GM06990 (cell line): Measurements from ENCODE around the gene IFNB1.

Source experiments
- DNase-seq: peaks from one replicate; pipeline ENCODE4 v3.0.0-alpha.2; 2011; ENCODE audit not compliant: insufficient read length; ENCODE audit errors: extremely low read depth
- H3K27me3 ChIP-seq: replicated peaks from 2 replicates; pipeline ENCODE4 v1.6.0; 2011; ENCODE audit warnings: low read length; ENCODE audit not compliant: control insufficient read depth, insufficient read depth
- H3K36me3 ChIP-seq: 2 replicates; pipeline ENCODE4 v1.5.1; 2011; ENCODE audit warnings: low read length; ENCODE audit not compliant: control insufficient read depth, insufficient read depth
- H3K4me3 ChIP-seq: replicated peaks from 2 replicates; pipeline ENCODE4 v1.5.1; 2011; ENCODE audit warnings: low read depth, mild to moderate bottlenecking, control low read depth, low read length
- CTCF ChIP-seq: IDR thresholded peaks from 2 replicates; pipeline ENCODE4 v1.5.1; 2011; ENCODE audit warnings: low read length, control low read depth, mild to moderate bottlenecking, inconsistent platforms; ENCODE audit not compliant: insufficient read depth, poor library complexity, severe bottlenecking

Gene IFNB1

DNA sequence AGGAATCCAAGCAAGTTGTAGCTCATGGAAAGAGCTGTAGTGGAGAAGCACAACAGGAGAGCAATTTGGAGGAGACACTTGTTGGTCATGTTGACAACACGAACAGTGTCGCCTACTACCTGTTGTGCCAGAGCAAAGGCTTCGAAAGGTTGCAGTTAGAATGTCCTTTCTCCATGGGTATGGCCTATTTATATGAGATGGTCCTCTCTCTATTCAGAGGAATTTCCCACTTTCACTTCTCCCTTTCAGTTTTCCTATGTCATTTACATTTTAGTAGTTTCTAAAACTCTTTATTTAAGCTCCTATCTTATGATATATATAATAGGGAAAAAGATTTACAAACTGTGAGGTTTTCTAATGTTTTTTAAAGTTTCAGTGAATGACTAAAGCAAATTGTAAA is at the start of gene IFNB1:
TSS of gene IFNB1 (minus strand) at position 162 of the 400 bp plus-strand sequence. CDS start at position 89, 73 bp downstream.
- Histone ChIP-seq H3K36me3 (no peaks in the 10 kb centered on the region), H3K4me3 (no peak within 1 kb of the TSS), H3K27me3 (no peaks in the 10 kb centered on the region; the same call in 1 of the 2 replicates)
- no peak for TF ChIP-seq CTCF
- DNase-seq: no peak

- Histone ChIP-seq H3K36me3 (no peaks in the 10 kb centered on the region), H3K4me3 (no peak overlapping the region), H3K27me3 (no peaks in the 10 kb centered on the region)
- TF ChIP-seq CTCF: no peak
- no peak for DNase-seq
Observed at GRCh38 chr9:21121595-21122251, 44.0 kb upstream of the IFNB1 start.

GRCh38 chr9:21121079-21121478 is 43.3 kb upstream of the IFNB1 start:
- TF ChIP-seq CTCF: no peak
- H3K4me3 ChIP-seq: no peak overlapping the region
- no peaks in the 10 kb centered on the region for H3K27me3 ChIP-seq
- DNase-seq: no peak
- H3K36me3 ChIP-seq: no peaks in the 10 kb centered on the region

- H3K4me3 ChIP-seq: no peak overlapping the region
- DNase-seq: no peak
- H3K36me3 ChIP-seq: no peaks in the 10 kb centered on the region
- no peaks in the 10 kb centered on the region for H3K27me3 ChIP-seq
- no peak for TF ChIP-seq CTCF
Observed at GRCh38 chr9:21119093-21119770, 41.5 kb upstream of the IFNB1 start.

GRCh38 chr9:21114311-21114710 is 36.6 kb upstream of the IFNB1 start:
- TF ChIP-seq CTCF: no peak
- Histone ChIP-seq H3K36me3 (no peaks in the 10 kb centered on the region), H3K27me3 (no peaks in the 10 kb centered on the region), H3K4me3 (no peak overlapping the region)
- DNase-seq: no peak
